ENCODE measurements around the gene ZNF160. TPM values are rescaled to one million over a fixed set of nuclear protein-coding genes. Genes with fewer than 3 reads are reported as not detected.

The ZNF160 gene
- 7.4 and 10.4 TPM in 2 replicates for total RNA-seq

GRCh38 chr19:53103234-53104203 is at the start of gene ZNF160:
ZNF160 (minus strand) TSS chr19:53103422; CDS start chr19:53086276, 17,146 bp downstream.

GRCh38 chr19:53132141-53132991 is 29.1 kb upstream of the ZNF160 start, which contains the start of gene ZNF415:
ZNF415 (minus strand) TSS chr19:53132910; CDS start chr19:53122676, 10,234 bp downstream.

Other genes starting within 250 kb of the ZNF160 start
- gene ZNF468, start 245.8 kb downstream of the ZNF160 start, total RNA-seq = 6.8 and 10.1 TPM in 2 replicates
- 5.4 and 5.5 TPM in 2 replicates for gene ZNF320, start 205.8 kb downstream of the ZNF160 start, total RNA-seq
- gene ZNF888, start 180.0 kb downstream of the ZNF160 start, total RNA-seq = 3.4 and 6.2 TPM in 2 replicates
- gene ZNF816, start 140.5 kb downstream of the ZNF160 start, total RNA-seq = 3.5 and 4.8 TPM in 2 replicates
- not detected in 2 replicates for gene ERVV-1, start 89.5 kb downstream of the ZNF160 start, total RNA-seq
- gene ERVV-2, start 58.7 kb downstream of the ZNF160 start, total RNA-seq = not detected in 2 replicates
- gene ZNF415, start 29.5 kb upstream of the ZNF160 start, total RNA-seq = 1.0 and 1.6 TPM in 2 replicates
- 2.5 and 3.1 TPM in 2 replicates for gene ZNF347, start 55.6 kb upstream of the ZNF160 start, total RNA-seq
- gene ZNF665, start 89.9 kb upstream of the ZNF160 start, total RNA-seq = 2.1 and 2.9 TPM in 2 replicates
- 6.8 and 15.5 TPM in 2 replicates for gene ZNF677, start 151.5 kb upstream of the ZNF160 start, total RNA-seq
- gene VN1R2, start 154.9 kb upstream of the ZNF160 start, total RNA-seq = not detected in 2 replicates
- not detected in 2 replicates for gene VN1R4, start 164.3 kb upstream of the ZNF160 start, total RNA-seq
- 3.3 and 4.1 TPM in 2 replicates for gene ZNF845, start 230.3 kb upstream of the ZNF160 start, total RNA-seq